AG10803 (cell line): ENCODE results near the gene CHST13.

Experiments used
- DNase-seq: peaks from one replicate; pipeline ENCODE4 v3.0.0; 2010; ENCODE audit warnings: low read depth
- H3K4me3 ChIP-seq: 2 replicates; pipeline ENCODE4 v1.5.1; 2011; ENCODE audit warnings: mild to moderate bottlenecking, low read length, control low read depth
- TF ChIP-seq, protein P1 (sequence below): conservative IDR thresholded peaks from 2 replicates; pipeline ENCODE4 v1.5.1; 2011; ENCODE audit warnings: mild to moderate bottlenecking, low read length, control low read depth, inconsistent platforms

CHST13 gene

GRCh38 chr3:126484662-126485061 lies 39.3 kb upstream of the CHST13 start:
- TF ChIP-seq, protein P1, sequence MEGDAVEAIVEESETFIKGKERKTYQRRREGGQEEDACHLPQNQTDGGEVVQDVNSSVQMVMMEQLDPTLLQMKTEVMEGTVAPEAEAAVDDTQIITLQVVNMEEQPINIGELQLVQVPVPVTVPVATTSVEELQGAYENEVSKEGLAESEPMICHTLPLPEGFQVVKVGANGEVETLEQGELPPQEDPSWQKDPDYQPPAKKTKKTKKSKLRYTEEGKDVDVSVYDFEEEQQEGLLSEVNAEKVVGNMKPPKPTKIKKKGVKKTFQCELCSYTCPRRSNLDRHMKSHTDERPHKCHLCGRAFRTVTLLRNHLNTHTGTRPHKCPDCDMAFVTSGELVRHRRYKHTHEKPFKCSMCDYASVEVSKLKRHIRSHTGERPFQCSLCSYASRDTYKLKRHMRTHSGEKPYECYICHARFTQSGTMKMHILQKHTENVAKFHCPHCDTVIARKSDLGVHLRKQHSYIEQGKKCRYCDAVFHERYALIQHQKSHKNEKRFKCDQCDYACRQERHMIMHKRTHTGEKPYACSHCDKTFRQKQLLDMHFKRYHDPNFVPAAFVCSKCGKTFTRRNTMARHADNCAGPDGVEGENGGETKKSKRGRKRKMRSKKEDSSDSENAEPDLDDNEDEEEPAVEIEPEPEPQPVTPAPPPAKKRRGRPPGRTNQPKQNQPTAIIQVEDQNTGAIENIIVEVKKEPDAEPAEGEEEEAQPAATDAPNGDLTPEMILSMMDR: no peak
- no peak for DNase-seq
- H3K4me3 ChIP-seq: no peak overlapping the region

GRCh38 chr3:126485176-126485897 lies 38.6 kb upstream of the CHST13 start:
- no peak for DNase-seq
- H3K4me3 ChIP-seq: no peak overlapping the region
- TF ChIP-seq, protein P1: no peak

GRCh38 chr3:126485956-126486355 lies 38.0 kb upstream of the CHST13 start:
- no peak overlapping the region for H3K4me3 ChIP-seq
- DNase-seq: no peak
- TF ChIP-seq, protein P1: no peak

DNA sequence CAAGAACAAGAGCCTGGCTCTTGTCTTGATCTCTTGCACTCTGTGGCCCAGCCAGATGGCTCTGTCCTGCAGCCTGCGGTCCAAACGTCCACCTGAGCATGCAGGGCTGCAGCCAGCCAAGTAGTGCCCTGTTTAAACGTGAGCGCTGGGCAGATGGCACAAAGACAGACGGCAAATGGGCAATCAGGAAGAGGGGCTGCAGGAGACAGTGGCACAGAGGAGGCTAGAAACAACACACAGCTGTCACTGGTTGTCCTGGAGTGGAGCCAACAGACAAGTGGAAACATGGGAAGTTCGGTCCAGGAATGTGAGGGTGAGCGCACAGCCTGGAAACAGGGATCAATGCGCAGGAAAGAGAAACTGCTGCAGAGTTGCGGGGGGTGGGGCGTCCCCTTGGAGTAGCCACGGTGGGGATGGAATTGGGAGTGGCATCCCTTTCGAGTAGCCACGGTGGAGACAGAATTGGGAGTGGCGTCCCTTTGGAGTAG lies 37.6 kb upstream of the CHST13 start:
- TF ChIP-seq, protein P1: no peak
- no peak for DNase-seq
- H3K4me3 ChIP-seq: no peak overlapping the region

DNA sequence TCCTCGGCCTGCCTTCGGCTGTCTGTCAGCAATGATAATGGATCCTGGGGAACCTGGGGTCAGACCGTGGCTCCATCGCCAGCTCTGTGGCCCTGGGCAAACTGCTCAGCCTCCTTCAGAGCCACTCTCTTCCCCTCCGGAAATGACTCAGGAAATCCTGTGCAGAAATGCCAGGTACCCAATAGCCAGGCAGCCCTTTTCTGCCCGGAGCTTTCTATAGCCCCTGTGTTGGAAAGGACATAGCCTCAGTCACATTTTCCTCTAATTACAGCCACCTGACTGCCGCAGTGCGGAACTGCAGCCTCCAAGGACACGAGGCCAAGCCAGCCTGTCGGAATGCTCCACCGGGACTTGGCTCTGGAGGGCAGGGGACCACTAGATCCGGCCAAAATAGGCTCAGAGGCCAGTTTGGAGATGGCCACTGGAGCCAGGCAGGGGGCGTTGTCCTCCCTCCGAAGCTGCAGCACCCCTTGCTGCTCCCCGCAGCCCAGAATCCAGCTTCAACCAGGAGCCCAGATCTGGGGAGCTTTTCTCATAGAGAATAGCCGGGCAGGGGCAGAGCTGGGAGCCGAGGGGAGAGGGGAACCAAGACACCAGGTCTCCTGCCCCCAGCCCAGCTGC lies 36.7 kb upstream of the CHST13 start:
- TF ChIP-seq, protein P1: peak; percentile 20; the same call in 1 of the 2 replicates
- peak; percentile 12 for DNase-seq
- no peak overlapping the region for H3K4me3 ChIP-seq

DNA sequence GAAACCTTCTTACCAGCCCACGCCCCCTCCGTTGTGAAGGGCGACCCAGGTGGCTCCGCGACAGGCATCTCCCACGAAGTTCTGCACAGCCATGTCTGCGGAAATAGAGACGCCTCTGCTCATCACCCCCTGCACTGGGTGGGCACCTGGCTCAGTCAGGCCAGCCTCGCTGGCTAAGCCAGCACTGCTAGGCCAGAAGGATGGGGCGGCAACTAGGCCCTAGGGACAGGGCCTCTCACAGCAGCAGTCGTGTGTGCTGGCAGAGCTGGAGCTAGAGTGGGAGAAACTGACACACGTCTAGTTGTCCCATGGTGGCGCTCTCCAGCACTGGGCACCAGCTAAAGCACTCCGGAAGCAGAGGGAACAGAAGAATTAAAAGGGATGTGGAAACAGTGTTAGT lies 35.8 kb upstream of the CHST13 start:
- TF ChIP-seq, protein P1: no peak
- H3K4me3 ChIP-seq: no peak overlapping the region
- no peak for DNase-seq

- no peak for DNase-seq
- TF ChIP-seq, protein P1: no peak
- H3K4me3 ChIP-seq: no peak overlapping the region
Measured at GRCh38 chr3:126488886-126489569, 34.9 kb upstream of the CHST13 start.
